Lower leg skin (tissue), 3 donors: ENCODE data around the gene RPL38.

Experiments used
- POLR2A ChIP-seq, 2 donors: fragments of 450-650 bp; IDR thresholded peaks; one replicate each; pipeline ENCODE4 v1.6.1; 2016 to 2017; ENCODE audit warnings: antibody characterized with exemption in 2 of 2, mild to moderate bottlenecking in 1 of 2, moderate library complexity in 1 of 2
- TF ChIP-seq, protein P1 (sequence below), 3 donors: fragments of 450-650 bp; IDR thresholded peaks; one replicate each; pipeline ENCODE4 v1.5.1; 2016; ENCODE audit warnings: antibody characterized with exemption in 3 of 3, mild to moderate bottlenecking in 3 of 3, moderate library complexity in 2 of 3

DNA sequence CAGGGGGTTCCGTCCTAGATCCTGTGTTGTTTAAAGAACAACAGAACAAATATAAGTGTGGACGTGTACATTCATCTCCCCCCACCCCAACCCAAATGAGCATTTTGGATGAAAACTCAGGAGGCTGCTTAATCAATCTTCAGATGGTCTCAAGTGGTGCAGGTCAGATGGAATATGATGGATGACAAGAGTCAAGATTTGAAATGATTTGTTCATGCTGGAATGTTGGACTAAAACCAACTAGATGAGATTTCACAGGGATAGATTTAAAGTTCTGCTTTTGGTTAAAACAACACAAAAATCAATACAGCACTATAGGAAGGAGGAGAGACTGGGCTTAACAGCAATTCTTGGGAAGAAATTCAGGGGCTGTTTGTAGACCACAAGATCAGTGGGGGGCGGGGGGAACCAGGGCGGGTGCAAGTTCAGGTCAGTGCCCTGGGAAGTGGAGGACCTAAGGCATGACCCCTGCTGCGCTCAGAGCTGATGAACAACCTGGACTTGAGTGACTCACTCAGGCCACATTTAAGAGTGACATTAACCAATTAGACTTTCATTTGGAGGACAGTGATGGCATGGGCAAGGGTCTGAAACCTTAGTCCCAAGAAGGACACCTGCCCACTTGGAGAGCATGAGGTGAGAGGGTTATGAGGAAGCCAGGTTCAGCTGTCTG lies 25.0 kb downstream of the RPL38 start:
- TF ChIP-seq, protein P1, sequence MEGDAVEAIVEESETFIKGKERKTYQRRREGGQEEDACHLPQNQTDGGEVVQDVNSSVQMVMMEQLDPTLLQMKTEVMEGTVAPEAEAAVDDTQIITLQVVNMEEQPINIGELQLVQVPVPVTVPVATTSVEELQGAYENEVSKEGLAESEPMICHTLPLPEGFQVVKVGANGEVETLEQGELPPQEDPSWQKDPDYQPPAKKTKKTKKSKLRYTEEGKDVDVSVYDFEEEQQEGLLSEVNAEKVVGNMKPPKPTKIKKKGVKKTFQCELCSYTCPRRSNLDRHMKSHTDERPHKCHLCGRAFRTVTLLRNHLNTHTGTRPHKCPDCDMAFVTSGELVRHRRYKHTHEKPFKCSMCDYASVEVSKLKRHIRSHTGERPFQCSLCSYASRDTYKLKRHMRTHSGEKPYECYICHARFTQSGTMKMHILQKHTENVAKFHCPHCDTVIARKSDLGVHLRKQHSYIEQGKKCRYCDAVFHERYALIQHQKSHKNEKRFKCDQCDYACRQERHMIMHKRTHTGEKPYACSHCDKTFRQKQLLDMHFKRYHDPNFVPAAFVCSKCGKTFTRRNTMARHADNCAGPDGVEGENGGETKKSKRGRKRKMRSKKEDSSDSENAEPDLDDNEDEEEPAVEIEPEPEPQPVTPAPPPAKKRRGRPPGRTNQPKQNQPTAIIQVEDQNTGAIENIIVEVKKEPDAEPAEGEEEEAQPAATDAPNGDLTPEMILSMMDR (IDR thresholded peaks at IDR 0.05), result no peak
- no peak for TF ChIP-seq POLR2A (IDR thresholded peaks at IDR 0.05)
